HG03469 (cell line): Measurements from ENCODE around the gene CAPZA1.
"Not testable (repeated sequence)": the region's sequence is repeated elsewhere in the genome, so short reads cannot be mapped to it uniquely, and the experiment has no call there.

Source experiments
- ATAC-seq: cut with Tn5 transposase; IDR thresholded peaks from one replicate; pipeline ENCODE4 v1.9.1; 2021; ENCODE audit warnings: mild to moderate bottlenecking, moderate library complexity, moderate number of reproducible peaks; ENCODE audit not compliant: unreplicated experiment

Gene CAPZA1

DNA sequence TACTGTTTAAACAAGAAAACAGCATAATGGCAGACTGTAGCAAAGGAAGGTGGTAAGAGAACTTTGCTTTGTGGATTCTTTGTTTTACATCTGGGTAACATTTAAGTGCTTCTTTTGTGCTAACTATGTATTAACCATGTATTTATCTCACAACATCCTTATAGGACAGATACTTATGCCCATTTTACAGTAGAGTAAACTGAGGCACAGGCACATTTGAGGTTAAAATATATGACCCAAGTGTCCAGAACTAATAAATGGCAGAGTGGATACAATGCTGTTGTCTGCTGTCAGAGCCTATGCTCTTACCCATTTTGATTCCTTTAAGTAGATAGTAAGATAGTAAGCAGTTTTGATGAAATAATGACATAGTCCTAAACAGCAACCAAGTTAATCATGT lies 7.3 kb downstream of the CAPZA1 start:
- ATAC-seq: no peak

DNA sequence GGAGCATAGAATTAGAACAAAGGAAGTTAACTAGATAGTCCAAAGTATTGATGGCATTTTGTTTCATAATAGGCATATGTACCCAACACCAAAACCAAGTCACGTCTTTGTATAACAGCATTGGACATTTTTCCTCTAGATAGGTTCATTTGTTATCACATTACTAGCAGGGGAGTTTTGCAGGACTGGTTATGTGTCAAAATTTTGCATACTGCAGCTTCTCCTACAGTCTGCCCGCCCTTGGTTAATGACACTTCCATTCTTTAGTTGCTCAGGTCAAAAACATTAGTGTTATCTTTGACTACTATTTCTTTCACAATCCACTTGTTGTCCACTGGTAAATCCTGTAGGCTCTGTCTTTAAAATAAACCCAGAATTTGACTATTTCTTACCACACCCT lies 8.9 kb downstream of the CAPZA1 start:
- ATAC-seq: no peak

DNA sequence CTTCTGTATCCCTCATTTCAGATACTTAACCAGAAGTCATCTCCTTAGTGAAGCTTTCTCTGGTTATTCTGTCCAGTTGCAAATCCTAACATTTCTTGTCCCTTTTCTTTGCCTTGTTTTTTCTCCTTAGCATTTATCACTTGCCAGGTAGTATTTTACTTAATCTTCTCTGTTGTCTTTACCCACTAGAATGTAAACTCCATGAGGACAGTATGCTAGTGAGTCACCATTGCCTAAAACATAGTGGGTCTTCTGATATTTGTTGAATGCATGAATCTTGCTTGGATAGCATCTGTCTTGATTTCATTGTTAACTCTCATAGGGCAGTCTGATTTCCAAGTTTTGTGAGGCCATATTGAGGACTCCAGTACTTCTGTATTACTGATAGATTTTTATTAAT lies 9.6 kb downstream of the CAPZA1 start:
- ATAC-seq: no peak

GRCh38 chr1:112633628-112634027 lies 14.0 kb downstream of the CAPZA1 start:
- ATAC-seq: no peak

GRCh38 chr1:112634367-112634766 lies 14.7 kb downstream of the CAPZA1 start:
- no peak for ATAC-seq

GRCh38 chr1:112636056-112636455 lies 16.4 kb downstream of the CAPZA1 start:
- no peak for ATAC-seq

DNA sequence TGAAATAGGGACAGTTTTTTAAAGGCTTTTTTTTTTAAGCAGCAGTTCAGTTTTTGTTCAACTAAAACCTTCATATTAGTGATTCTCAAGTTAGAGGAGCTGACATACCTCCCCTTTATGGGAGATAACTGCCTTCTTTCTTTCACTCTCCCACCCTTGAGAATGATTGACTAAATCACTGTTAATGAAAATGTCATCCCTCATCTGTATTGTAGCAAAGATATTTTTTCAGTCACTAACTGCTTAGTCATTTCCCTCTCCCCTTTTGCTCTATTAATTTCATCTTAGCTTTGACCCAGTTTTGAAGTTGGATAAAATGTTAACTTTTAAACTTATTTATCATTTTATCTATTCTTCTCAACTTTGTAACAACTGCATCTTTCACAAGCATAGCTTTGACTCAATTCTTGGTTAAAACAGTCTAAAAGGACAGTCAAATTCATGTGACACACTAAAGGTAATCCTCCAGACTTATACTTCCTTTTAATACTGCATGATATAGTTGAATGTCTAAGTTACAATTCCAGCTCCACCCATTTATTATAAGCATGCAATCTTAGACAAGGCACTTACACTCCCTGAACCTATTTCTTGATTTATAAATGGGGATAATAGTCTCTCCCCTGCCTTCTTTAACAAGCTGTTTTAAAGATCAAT lies 17.1 kb downstream of the CAPZA1 start:
- no peak for ATAC-seq

DNA sequence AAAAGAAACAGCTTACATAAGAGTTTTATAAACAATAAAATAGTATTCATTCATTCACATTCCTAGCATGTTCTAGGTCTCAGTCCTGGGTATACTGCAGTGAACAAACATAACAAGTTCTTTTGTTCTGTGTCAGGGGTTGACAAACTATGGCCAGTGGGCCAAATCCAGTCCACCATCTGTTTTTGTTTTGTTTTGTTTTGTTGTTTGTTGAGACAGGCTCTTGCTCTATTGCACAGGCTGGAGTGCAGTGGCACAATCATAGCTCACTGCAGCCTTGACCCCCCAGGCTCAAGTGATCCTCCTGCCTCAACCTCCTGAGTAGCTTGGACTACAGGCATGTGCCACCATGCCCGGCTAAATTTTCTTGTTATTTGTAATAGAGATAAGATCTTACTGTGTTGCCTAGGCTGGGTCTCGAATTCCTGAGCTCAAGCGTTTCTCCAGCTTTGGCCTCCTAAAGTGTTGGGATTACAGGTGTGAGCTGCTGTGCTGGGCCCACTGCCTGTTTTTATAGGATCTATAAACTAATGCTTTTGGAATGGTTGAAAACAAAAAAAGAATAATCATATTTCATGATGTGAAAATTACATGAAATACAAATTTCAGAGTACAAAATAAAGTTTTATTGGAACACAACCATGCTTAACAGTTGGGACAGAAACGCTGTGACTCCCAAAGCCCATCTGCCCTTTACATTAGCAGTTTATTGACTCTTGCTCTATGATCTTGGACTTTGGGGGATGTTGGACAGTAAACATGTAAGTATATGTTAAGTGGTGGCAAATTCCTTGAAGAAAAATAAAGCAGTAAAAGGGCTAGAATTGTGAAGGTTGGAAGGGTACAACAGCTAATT lies 17.9 kb downstream of the CAPZA1 start:
- no peak for ATAC-seq

- no peak for ATAC-seq
These were observed 18.4 kb downstream of the CAPZA1 start for GRCh38 chr1:112638110-112638428.

DNA sequence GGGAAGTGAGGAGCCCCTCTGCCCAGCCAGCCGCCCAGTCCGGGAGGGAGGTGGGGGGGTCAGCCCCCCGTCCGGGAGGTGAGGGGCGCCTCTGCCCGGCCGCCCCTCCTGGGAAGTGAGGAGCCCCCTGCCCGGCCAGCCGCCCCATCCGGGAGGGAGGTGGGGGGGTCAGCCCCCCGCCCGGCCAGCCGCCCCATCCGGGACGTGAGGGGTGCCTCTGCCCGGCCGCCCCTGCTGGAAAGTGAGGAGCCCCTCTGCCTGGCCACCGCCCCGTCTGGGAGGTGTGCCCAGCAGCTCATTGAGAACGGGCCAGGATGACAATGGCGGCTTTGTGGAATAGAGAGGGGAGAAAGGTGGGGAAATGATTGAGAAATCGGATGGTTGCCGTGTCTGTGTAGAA lies 20.8 kb downstream of the CAPZA1 start:
- not testable (repeated sequence) for ATAC-seq

- ATAC-seq: no peak
These were observed 23.4 kb downstream of the CAPZA1 start for GRCh38 chr1:112643080-112643479.

- no peak for ATAC-seq
These were observed 26.6 kb downstream of the CAPZA1 start for GRCh38 chr1:112646225-112646624.

- ATAC-seq: no peak
These were observed 31.6 kb downstream of the CAPZA1 start for GRCh38 chr1:112651205-112651604.

DNA sequence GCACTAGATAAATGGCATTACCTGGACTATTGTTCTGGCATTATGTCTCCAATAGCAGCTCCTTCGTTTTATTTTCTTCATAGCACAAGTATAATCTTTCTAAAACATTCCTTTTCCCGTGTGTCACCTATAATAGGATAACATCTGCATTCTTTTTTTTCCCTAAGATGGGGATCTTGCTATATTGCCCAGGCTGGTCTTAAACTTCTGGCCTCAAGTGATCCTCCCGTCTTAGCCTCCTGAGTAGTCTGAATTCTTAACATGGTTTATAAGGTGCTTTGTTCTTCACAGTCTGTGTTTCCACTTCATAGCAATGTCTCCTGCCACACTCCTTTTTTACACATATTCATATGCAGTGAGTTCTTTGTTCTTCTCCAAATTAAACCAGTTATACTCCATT lies 46.2 kb downstream of the CAPZA1 start:
- no peak for ATAC-seq

DNA sequence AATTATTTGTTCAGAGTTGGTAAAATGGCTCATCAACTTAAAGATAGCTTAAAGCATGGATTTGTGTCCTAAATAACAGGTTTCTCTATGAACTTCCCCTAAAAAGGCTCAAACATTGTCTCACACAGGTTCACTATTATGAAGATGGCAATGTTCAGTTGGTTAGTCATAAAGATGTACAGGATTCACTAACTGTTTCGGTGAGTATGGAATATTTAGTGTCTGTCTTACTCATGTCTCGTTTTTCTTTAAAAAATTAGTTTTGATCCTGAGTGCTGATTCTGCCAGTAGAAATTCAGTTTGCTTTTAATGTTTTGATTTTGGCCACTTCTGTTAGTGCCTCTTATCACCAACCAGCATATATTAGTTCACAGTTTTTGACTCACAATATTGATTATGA lies 47.3 kb downstream of the CAPZA1 start:
- ATAC-seq: no peak

DNA sequence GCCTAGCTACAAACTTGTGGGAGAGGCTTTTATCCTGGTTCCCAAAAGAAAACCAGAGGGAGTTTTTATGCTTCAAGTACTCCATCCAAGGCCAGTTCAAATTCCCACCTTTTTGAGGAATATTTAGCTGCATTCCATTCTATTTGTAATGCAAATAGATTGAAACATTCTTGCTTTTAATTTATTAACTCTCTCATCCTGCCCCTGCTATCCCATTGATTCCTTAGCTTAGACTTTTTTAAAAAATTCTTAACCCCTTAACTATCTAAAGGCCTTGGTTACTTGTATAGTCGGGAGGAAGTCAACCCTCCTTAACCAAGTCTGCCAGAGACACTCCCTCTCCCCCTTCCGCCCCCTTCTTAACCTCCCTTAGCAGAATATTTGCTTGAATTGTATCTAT lies 52.4 kb downstream of the CAPZA1 start:
- no peak for ATAC-seq

DNA sequence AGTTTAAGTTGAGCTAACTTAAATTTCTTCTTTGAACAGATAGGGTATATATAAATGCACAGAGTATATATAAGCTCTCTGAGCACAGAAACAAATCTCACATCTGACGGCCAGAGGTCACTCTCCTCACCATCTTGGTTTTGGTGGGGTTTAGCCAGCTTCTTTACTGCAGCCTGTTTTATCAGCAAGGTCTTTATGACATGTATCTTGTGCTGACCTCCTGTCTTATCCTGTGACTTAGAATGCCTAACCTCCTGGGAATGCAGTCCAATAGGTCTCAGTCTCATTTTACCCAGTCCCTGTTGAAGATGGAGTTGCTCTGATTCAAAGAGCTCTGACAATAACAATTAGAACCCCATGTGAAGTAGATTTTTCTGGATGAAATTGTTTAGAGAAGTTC lies 53.2 kb downstream of the CAPZA1 start:
- ATAC-seq: no peak

DNA sequence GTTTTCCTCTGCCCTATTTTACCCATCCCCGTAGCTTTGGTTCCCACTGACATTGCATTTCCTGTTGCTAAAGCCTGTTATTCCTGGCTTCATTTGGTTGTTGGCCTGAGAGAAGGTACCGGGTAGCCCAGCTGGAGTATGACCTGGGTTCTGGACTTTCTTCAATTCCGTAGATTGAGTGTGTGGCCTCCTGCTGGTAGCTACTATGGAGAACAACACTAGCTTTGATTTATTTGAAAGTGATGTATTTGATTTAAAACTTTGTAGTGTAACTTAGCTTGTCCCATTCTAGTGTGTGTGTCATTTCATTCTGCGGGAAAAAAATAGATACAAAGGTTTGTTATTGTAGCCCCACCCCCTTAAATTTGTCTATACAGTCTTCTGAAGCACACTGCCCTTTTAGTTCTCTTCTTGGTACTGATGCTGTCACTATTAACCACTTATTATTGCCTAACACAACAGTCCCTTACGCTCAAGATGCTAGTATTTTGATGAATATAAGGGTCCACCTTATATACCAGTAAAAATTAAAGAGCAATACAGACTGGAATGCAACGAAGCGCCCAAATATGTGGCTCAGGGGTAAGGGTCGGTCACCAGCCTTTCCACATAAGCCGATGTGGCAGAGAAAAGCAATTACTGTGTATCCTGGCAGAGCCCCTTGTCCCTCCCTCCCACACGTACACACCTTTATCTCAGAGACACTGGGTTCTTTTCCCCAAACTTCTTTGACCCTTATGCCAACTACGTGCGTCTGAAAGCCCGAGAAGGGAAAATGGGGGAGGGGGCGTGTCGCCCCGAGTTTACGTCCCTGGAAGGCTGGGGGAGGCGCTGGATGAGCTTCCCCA lies 54.2 kb downstream of the CAPZA1 start:
- ATAC-seq: no peak

DNA sequence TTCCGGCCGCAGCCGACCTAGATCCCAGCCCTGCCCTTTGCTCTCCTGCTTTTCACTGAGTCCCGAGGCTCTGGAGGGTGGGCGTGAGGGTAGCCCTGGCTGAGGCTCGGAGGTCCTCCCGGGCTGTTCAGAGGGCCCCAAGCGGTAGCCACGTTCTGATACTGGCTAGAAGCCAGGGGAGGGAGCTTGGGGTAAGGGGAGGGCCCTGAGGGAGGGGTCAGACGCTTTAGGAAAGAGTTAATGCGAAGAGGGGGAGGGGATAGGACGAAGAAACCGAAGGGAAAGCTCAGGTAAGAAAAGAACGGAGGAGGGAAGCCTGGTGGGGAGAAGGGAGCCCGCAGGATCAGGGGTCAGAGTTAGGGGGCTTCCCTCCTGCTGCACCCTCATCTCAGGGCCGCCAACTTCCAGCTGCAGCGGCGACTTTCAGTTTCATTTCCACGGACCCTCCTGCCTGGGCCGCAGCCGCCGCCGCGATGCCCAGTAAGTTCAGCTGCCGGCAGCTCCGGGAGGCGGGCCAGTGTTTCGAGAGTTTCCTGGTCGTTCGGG lies 54.9 kb downstream of the CAPZA1 start, which contains the start of gene MOV10:
Gene MOV10 (plus strand): TSS at position 220 of the 546 bp plus-strand sequence. CDS start 254 bp downstream, at position 474.
- ATAC-seq: no peak

- ATAC-seq: no peak
These were observed 55.5 kb downstream of the CAPZA1 start for GRCh38 chr1:112674986-112675727.
